Esophagus squamous epithelium (tissue), 5 donors: Measurements from ENCODE around the gene HRH4. TPM values are rescaled to one million over a fixed set of nuclear protein-coding genes. Genes with fewer than 3 reads are reported as not detected.

Experiments
- DNase-seq: peaks from one replicate; lab custom pipeline; 2025; lab: John Stamatoyannopoulos, UW
- H3K27ac ChIP-seq, 4 donors: fragments of 200-600 bp; sonication (generic); one replicate each; pipeline ENCODE4 v1.5.1; 2016 to 2019; ENCODE audit warnings: mild to moderate bottlenecking in 1 of 4
- H3K27me3 ChIP-seq, 4 donors: fragments of 200-600 bp; sonication (generic); 1 replicate in 3 of 4; 2 replicates in 1 of 4; pipeline versions ENCODE4 v1.5.1 to v1.6.0; 2017 to 2021; ENCODE audit warnings: antibody characterized with exemption in 1 of 4
- H3K36me3 ChIP-seq, 3 donors: fragments of 200-600 bp; sonication (generic); one replicate each; pipeline ENCODE4 v1.5.1; 2016 to 2019
- H3K4me1 ChIP-seq, 3 donors: fragments of 200-600 bp; sonication (generic); one replicate each; pipeline ENCODE4 v1.5.1; 2017 to 2019
- H3K4me3 ChIP-seq, 4 donors: fragments of 200-600 bp; sonication (generic); 1 replicate in 3 of 4; 2 replicates in 1 of 4; pipeline ENCODE4 v1.5.1; 2016 to 2019; ENCODE audit warnings: mild to moderate bottlenecking in 2 of 4, moderate library complexity in 1 of 4
- H3K9me3 ChIP-seq, 3 donors: fragments of 200-600 bp; sonication (generic); one replicate each; pipeline ENCODE4 v1.5.1; 2016 to 2019
- POLR2A ChIP-seq, 4 donors: fragments of 450-650 bp; IDR thresholded peaks; one replicate each; pipeline ENCODE4 v1.6.1; 2017; ENCODE audit warnings: antibody characterized with exemption in 4 of 4, mild to moderate bottlenecking in 4 of 4, moderate library complexity in 3 of 4
- WGBS, 2 donors: methylation state at CpG; one replicate each; pipeline ENCODE4 v1.1.5; 2018; 5-methylcytosine and 5-hydroxymethylcytosine counted together
- intact Hi-C: fragments of 100-400 bp; cut with DNase I; formaldehyde crosslinking; loops from one replicate; pipeline ENCODE4 v1.15.0; 2022
- total RNA-seq, 4 donors: library from RNA; depleted of rRNA; stranded (reverse); fragments of >200 nt; gene quantifications; one replicate each; pipeline ENCODE4 v1.1.0, GENCODE V29; 2016
- TF ChIP-seq, protein P1 (sequence below), 6 experiments: fragments of 450-650 bp in 4 of 6; fragments of 200-600 bp in 2 of 6; sonication (generic) in 2 of 6; IDR thresholded peaks; one replicate each; pipeline ENCODE4 v1.5.1; 2016 to 2019; ENCODE audit warnings: antibody characterized with exemption in 6 of 6, mild to moderate bottlenecking in 4 of 6, moderate library complexity in 4 of 6
- donor health status: DM: yes; HTN: yes; CAD: no.

HRH4 gene
- total RNA-seq, 4 donors from 2014 or later, result 0.38 TPM; not detected in 3

DNA sequence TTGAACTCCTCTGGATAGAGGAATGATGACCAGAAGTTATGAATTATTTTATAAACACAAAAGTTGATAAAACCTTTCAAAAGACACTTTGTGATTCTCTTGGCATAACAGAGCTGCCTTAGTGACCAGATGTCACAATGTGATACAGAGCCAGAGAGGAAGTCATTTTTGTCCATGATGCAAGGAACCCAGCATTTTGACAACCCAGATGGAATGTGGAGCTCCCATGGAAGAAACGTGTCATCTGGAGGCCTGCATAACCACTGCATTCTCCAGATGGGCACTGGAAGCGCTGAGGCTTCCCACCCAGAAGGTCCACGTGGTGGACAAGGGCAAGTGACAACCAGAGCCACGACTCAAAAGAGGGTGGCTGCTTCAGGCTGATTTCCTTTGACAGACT is 30.1 kb downstream of the HRH4 start:
- intact Hi-C loops, result no loop called here
- Histone ChIP-seq H3K4me3 (no peak overlapping the region), H3K9me3 (no peaks in the 10 kb centered on the region), H3K27ac (no peak overlapping the region), H3K36me3 (no peaks in the 10 kb centered on the region), H3K4me1 (peaks cover 0 to 7% (median 0%) of the 10 kb centered on the region in 3 donors), H3K27me3 (peaks cover 0 to 8% (median 0%) of the 10 kb centered on the region in 4 donors)
- WGBS, 2 donors, result 54 to 83% methylated on average over 2 to 4 of the region's 4 CpGs
- TF ChIP-seq POLR2A (IDR thresholded peaks at IDR 0.05), result no peak
- TF ChIP-seq, protein P1, sequence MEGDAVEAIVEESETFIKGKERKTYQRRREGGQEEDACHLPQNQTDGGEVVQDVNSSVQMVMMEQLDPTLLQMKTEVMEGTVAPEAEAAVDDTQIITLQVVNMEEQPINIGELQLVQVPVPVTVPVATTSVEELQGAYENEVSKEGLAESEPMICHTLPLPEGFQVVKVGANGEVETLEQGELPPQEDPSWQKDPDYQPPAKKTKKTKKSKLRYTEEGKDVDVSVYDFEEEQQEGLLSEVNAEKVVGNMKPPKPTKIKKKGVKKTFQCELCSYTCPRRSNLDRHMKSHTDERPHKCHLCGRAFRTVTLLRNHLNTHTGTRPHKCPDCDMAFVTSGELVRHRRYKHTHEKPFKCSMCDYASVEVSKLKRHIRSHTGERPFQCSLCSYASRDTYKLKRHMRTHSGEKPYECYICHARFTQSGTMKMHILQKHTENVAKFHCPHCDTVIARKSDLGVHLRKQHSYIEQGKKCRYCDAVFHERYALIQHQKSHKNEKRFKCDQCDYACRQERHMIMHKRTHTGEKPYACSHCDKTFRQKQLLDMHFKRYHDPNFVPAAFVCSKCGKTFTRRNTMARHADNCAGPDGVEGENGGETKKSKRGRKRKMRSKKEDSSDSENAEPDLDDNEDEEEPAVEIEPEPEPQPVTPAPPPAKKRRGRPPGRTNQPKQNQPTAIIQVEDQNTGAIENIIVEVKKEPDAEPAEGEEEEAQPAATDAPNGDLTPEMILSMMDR (IDR thresholded peaks at IDR 0.05), result no peak
- no peak for DNase-seq

DNA sequence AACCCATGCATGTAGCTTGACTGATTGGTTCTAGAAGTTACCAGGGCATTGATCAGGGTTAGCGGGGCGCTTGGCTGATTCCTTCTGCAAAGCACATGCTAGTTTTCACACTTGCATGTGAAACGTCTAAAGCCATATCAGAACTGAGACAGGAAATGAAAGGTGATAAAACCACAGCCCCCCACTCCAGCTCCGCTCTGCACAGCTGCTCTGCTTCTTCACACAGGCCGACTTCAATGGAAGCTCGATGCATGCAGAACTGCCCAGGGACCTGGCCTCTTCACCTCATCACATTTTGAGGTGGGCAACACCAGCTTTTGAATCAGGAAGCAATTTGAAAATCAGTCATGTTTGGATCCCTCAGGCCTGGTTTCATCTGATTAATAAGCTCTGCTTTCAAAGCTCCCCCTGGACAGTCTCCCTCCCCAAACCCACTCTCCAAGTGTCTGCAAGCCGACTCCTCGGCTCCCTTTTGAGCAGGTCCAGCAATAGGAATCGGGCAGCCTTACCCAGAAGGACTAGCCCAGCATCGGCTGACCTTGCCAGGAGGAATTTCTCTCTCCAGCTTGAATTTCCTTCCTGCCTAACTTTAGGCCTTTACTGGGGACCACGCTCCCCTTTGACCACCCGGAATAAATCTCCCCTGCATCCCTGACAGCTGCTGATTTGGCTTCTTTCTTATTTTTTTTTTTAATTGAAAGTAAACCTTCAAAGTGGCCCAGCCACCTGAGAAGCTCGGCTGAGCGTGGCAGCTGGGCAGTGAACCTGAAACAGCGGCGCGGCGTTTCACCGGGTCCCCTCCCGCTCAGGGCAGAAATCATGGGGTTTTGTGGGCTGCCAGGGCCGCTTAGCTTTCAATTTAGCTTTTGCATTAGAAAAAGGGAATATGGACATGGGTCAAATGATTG is 31.7 kb downstream of the HRH4 start:
- 74 to 80% methylated on average over 21 of the region's 21 CpGs for WGBS, 2 donors
- H3K4me3 ChIP-seq, result no peak overlapping the region
- H3K9me3 ChIP-seq, result no peaks in the 10 kb centered on the region
- no peak for TF ChIP-seq POLR2A (IDR thresholded peaks at IDR 0.05)
- TF ChIP-seq, protein P1 (IDR thresholded peaks at IDR 0.05), result no peak
- peaks cover 0 to under 1% (median 0%) of the 10 kb centered on the region in 4 donors for H3K27me3 ChIP-seq
- peaks cover 0 to 7% (median 0%) of the 10 kb centered on the region in 3 donors for H3K4me1 ChIP-seq
- intact Hi-C loops, result no loop called here
- H3K36me3 ChIP-seq, result no peaks in the 10 kb centered on the region
- H3K27ac ChIP-seq, result no peak overlapping the region
- no peak for DNase-seq

GRCh38 chr18:24494586-24494985 is 34.1 kb downstream of the HRH4 start:
- no peaks in the 10 kb centered on the region for H3K9me3 ChIP-seq
- no peak for TF ChIP-seq POLR2A (IDR thresholded peaks at IDR 0.05)
- TF ChIP-seq, protein P1 (IDR thresholded peaks at IDR 0.05), result no peak
- H3K36me3 ChIP-seq, result no peaks in the 10 kb centered on the region
- no peak overlapping the region for H3K27ac ChIP-seq
- 77 to 81% methylated on average over 2 of the region's 2 CpGs for WGBS, 2 donors
- no peaks in the 10 kb centered on the region for H3K4me1 ChIP-seq
- no peak overlapping the region for H3K4me3 ChIP-seq
- H3K27me3 ChIP-seq, result no peaks in the 10 kb centered on the region
- intact Hi-C loops, result no loop called here
- DNase-seq, result no peak

GRCh38 chr18:24497031-24497754 is 36.8 kb downstream of the HRH4 start:
- Histone ChIP-seq H3K4me3 (no peak overlapping the region), H3K9me3 (no peaks in the 10 kb centered on the region), H3K4me1 (peaks cover 0 to under 1% (median 0%) of the 10 kb centered on the region in 3 donors), H3K36me3 (no peaks in the 10 kb centered on the region), H3K27ac (no peak overlapping the region), H3K27me3 (no peaks in the 10 kb centered on the region)
- DNase-seq, result no peak
- 69 to 89% methylated on average over 1 of the region's 1 CpG for WGBS, 2 donors
- TF ChIP-seq, protein P1 (IDR thresholded peaks at IDR 0.05), result no peak
- no peak for TF ChIP-seq POLR2A (IDR thresholded peaks at IDR 0.05)
- intact Hi-C loops, result no loop called here

- Histone ChIP-seq H3K4me3 (no peak overlapping the region), H3K27me3 (no peaks in the 10 kb centered on the region), H3K9me3 (no peaks in the 10 kb centered on the region), H3K36me3 (no peaks in the 10 kb centered on the region), H3K27ac (no peak overlapping the region), H3K4me1 (peaks cover 0 to 9% (median 0%) of the 10 kb centered on the region in 3 donors)
- TF ChIP-seq POLR2A (IDR thresholded peaks at IDR 0.05), result no peak
- TF ChIP-seq, protein P1 (IDR thresholded peaks at IDR 0.05), result no peak
- intact Hi-C loops, result no loop called here
- no peak for DNase-seq
- WGBS, 2 donors, result 53 to 78% methylated on average over 5 of the region's 5 CpGs
These were observed 39.4 kb downstream of the HRH4 start for GRCh38 chr18:24499814-24500213.
